ENCODE data around the gene ALPK1. TPM values are rescaled to one million over a fixed set of nuclear protein-coding genes. Genes with fewer than 3 reads are reported as not detected.

The ALPK1 gene
- total and polyA plus RNA-seq, 10 donors, result 5.6 to 92.9 (median 51.0) TPM

DNA sequence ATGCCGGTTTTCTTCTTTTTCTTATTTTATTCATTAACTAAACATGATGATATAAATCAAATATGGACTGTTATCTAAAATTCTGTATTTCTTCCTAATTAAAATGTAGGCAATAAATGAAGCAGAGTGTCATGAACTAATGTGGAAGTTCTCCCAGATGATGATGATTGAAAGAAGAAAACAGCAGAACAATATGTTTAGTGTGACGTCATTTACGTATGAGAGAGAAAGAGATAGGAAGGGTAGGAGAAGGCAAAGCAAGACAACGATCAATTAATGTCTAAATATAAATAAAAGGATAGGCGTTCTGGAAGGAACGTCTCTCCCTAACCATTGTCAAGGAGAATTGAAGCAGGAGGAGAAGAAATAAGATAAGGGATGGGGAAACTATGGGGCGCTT, 113.6 kb downstream of the ALPK1 start:
- WGBS, 5 donors, result 91 to 97% (median 95%) methylated on average over 7 of the region's 7 CpGs
- intact Hi-C loops (cut with DNase I; ENCODE audit: low total_unique reads), result no loop called here
- DNase-seq, result no peak
- TF ChIP-seq POLR2A (IDR thresholded peaks at IDR 0.05) (no peak), POLR2AphosphoS5 (IDR thresholded peaks at IDR 0.05) (no peak)
- TF ChIP-seq, protein P1, sequence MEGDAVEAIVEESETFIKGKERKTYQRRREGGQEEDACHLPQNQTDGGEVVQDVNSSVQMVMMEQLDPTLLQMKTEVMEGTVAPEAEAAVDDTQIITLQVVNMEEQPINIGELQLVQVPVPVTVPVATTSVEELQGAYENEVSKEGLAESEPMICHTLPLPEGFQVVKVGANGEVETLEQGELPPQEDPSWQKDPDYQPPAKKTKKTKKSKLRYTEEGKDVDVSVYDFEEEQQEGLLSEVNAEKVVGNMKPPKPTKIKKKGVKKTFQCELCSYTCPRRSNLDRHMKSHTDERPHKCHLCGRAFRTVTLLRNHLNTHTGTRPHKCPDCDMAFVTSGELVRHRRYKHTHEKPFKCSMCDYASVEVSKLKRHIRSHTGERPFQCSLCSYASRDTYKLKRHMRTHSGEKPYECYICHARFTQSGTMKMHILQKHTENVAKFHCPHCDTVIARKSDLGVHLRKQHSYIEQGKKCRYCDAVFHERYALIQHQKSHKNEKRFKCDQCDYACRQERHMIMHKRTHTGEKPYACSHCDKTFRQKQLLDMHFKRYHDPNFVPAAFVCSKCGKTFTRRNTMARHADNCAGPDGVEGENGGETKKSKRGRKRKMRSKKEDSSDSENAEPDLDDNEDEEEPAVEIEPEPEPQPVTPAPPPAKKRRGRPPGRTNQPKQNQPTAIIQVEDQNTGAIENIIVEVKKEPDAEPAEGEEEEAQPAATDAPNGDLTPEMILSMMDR (IDR thresholded peaks at IDR 0.05 in 8 of 11, conservative IDR thresholded peaks at IDR 0.05 in 3 of 11), result no peak
- Histone ChIP-seq H3K4me3 (no peak overlapping the region), H3K27me3 (replicated peaks in 1 of 7) (no peaks in the 10 kb centered on the region), H3K36me3 (peaks cover 0 to 71% (median 24%) of the 10 kb centered on the region in 6 donors), H3K4me1 (no peaks in the 10 kb centered on the region), H3K27ac (no peak overlapping the region), H3K9me3 (no peaks in the 10 kb centered on the region)

DNA sequence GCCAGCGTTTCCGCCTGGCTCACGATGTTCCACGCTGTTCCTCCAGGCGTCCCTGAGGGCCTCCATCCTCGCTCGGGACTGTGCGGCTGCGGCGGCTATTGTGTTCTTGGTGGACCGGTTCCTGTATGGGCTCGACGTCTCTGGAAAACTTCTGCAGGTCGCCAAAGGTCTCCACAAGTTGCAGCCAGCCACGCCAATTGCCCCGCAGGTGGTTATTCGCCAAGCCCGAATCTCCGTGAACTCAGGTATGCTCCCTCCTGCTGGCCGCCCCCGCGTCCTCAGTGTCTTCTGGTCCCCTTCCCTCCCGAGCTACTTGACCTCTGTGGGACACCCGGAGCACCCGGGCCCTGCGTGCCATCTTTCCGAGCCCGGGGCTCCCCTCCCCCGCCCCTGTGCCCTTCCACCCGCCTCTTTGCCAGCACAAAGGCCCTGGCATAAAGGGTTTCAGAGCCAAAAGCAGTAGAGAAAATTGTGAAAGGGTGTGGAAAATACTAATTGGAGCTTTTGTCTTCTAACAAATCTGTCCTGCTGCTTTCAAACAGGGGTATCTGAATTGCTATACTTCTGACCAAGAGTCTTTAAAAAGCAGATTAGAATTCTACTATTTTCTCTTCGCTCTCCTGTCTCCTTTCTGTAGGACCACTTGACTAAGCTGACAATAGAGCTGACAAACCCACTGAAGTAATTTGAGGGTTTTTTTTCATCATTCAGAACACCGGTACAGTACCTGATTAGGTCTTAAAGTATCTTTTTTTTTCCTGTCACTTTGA, 114.8 kb downstream of the ALPK1 start:
- TF ChIP-seq POLR2A (IDR thresholded peaks at IDR 0.05), result no peak
- no peak for TF ChIP-seq POLR2AphosphoS5 (IDR thresholded peaks at IDR 0.05)
- TF ChIP-seq, protein P1 (IDR thresholded peaks at IDR 0.05 in 8 of 11, conservative IDR thresholded peaks at IDR 0.05 in 3 of 11), result no peak
- H3K27ac ChIP-seq, result no peak overlapping the region
- 90 to 94% (median 91%) methylated on average over 32 of the region's 32 CpGs for WGBS, 5 donors
- no peak overlapping the region for H3K4me3 ChIP-seq
- peaks cover 0 to 7% (median 0%) of the 10 kb centered on the region in 8 donors for H3K9me3 ChIP-seq
- DNase-seq, result no peak
- intact Hi-C loops (cut with DNase I; ENCODE audit: low total_unique reads), result no loop called here
- no peaks in the 10 kb centered on the region for H3K4me1 ChIP-seq
- H3K27me3 ChIP-seq (replicated peaks in 1 of 7), result no peaks in the 10 kb centered on the region
- H3K36me3 ChIP-seq, result peaks cover 0 to 68% (median 24%) of the 10 kb centered on the region in 6 donors

DNA sequence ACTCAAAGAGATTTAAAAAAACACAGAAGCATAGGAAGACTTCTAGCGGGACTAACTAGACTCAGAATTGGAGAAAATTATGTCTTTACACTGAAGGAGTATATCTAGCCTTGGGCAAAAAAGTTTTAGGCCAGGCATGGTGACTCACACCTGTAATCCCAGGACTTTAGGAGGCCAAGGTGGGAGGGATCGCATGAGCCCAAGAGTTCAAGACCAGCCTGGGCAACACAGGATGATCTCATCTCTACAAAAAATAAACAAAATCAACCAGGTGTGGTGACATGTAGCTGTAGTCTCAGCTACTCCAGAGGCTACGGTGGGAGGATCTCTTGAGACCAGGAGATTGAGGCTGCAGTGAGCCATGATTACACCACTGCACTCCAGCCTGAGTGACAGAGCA, 119.3 kb downstream of the ALPK1 start:
- H3K4me3 ChIP-seq, result no peak overlapping the region
- no peaks in the 10 kb centered on the region for H3K27me3 ChIP-seq (replicated peaks in 1 of 7)
- 88 to 98% (median 90%) methylated on average over 3 of the region's 3 CpGs for WGBS, 5 donors
- DNase-seq, result no peak
- no peak overlapping the region for H3K27ac ChIP-seq
- intact Hi-C loops (cut with DNase I; ENCODE audit: low total_unique reads), result no loop called here
- no peak for TF ChIP-seq POLR2AphosphoS5 (IDR thresholded peaks at IDR 0.05)
- TF ChIP-seq, protein P1 (IDR thresholded peaks at IDR 0.05 in 8 of 11, conservative IDR thresholded peaks at IDR 0.05 in 3 of 11), result no peak
- no peaks in the 10 kb centered on the region for H3K4me1 ChIP-seq
- peaks cover 2 to 83% (median 24%) of the 10 kb centered on the region in 6 donors for H3K36me3 ChIP-seq
- H3K9me3 ChIP-seq, result peaks cover 0 to 7% (median 0%) of the 10 kb centered on the region in 8 donors

DNA sequence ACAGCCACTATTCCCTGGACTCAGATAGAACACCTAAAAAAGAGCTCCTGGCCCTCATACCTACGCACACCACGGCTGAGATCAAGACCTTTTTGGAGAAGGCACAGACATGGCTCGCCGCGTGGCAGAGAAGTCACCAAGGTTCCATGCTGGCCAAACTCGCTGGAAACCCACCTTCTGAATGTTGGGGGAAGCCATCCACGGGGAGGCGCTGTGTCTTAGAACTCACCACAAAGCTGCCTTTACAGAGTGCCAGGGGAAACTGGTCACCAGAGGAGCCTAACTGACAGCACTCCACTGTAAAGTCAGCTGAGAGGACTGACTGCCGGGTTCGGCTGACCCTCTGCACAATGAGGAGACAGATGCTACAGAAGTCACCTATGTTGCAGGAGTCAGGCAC, 120.9 kb downstream of the ALPK1 start:
- H3K4me1 ChIP-seq, result no peaks in the 10 kb centered on the region
- no peak overlapping the region for H3K27ac ChIP-seq
- intact Hi-C loops (cut with DNase I; ENCODE audit: low total_unique reads), result no loop called here
- DNase-seq, result no peak
- TF ChIP-seq POLR2AphosphoS5 (IDR thresholded peaks at IDR 0.05) (no peak), POLR2A (IDR thresholded peaks at IDR 0.05) (no peak)
- TF ChIP-seq, protein P1 (IDR thresholded peaks at IDR 0.05 in 8 of 11, conservative IDR thresholded peaks at IDR 0.05 in 3 of 11), result no peak
- WGBS, 5 donors, result 81 to 95% (median 88%) methylated on average over 10 of the region's 10 CpGs
- no peaks in the 10 kb centered on the region for H3K27me3 ChIP-seq (replicated peaks in 1 of 7)
- H3K9me3 ChIP-seq, result peaks cover 0 to 7% (median 0%) of the 10 kb centered on the region in 8 donors
- peaks cover 2 to 83% (median 15%) of the 10 kb centered on the region in 6 donors for H3K36me3 ChIP-seq
- H3K4me3 ChIP-seq, result no peak overlapping the region

Data from spleen (tissue), 11 donors.